NCI-H446 treated with DMSO at 0.1 percent for 48 hours (cell line): Measurements from ENCODE around the gene DCAF7.

ENCODE experiments used
- DNase-seq: peaks from one replicate; lab custom pipeline; 2025; lab: John Stamatoyannopoulos, UW

DCAF7 gene

GRCh38 chr17:63588797-63589196, 38.5 kb downstream of the DCAF7 start:
- DNase-seq, result no peak

GRCh38 chr17:63589646-63590045, 39.4 kb downstream of the DCAF7 start:
- DNase-seq, result no peak

- no peak for DNase-seq
These were observed 42.5 kb downstream of the DCAF7 start for GRCh38 chr17:63592797-63593196.

GRCh38 chr17:63595132-63595531, 44.9 kb downstream of the DCAF7 start:
- DNase-seq, result no peak

- DNase-seq, result no peak
These were observed 46.7 kb downstream of the DCAF7 start for GRCh38 chr17:63596856-63597586.

- DNase-seq, result no peak
These were observed 48.0 kb downstream of the DCAF7 start for GRCh38 chr17:63598281-63598680.

- peak; percentile 64 for DNase-seq
These were observed 50.5 kb downstream of the DCAF7 start, which contains the start of gene TACO1 for GRCh38 chr17:63600569-63601438. TSS of gene TACO1 (plus strand) at chr17:63600895. CDS start at chr17:63601084, 189 bp downstream.

GRCh38 chr17:63601439-63602371, 51.4 kb downstream of the DCAF7 start:
- no peak for DNase-seq

GRCh38 chr17:63609816-63610573, 59.7 kb downstream of the DCAF7 start:
- DNase-seq, result no peak

- no peak for DNase-seq
These were observed 60.6 kb downstream of the DCAF7 start for GRCh38 chr17:63610854-63611253.

GRCh38 chr17:63611354-63611753, 61.1 kb downstream of the DCAF7 start:
- DNase-seq, result no peak

GRCh38 chr17:63613663-63614062, 63.4 kb downstream of the DCAF7 start:
- no peak for DNase-seq

- DNase-seq, result no peak
These were observed 71.0 kb downstream of the DCAF7 start for GRCh38 chr17:63621229-63621683.

- DNase-seq, result peak; percentile 100
These were observed 71.7 kb downstream of the DCAF7 start, which contains the start of gene MAP3K3 for GRCh38 chr17:63621684-63622573. TSS of gene MAP3K3 (plus strand) at chr17:63622417. CDS start at chr17:63622760, 343 bp downstream.

- DNase-seq, result no peak
These were observed 72.5 kb downstream of the DCAF7 start for GRCh38 chr17:63622574-63623390.

- no peak for DNase-seq
These were observed 73.7 kb downstream of the DCAF7 start for GRCh38 chr17:63623786-63624530.

- no peak for DNase-seq
These were observed 74.2 kb downstream of the DCAF7 start for GRCh38 chr17:63624531-63624880.

GRCh38 chr17:63626551-63627180, 76.4 kb downstream of the DCAF7 start:
- DNase-seq, result no peak
